ENCODE data around the gene ENOX1. TPM values are rescaled to one million over a fixed set of nuclear protein-coding genes. Genes with fewer than 3 reads are reported as not detected.

ENOX1 gene
- total RNA-seq, 1 experiment from 2014 or later, result 0.26 TPM

GRCh38 chr13:43353631-43354030, 433.1 kb downstream of the ENOX1 start:
- CTCF ChIA-PET, result no interaction called here
- H3K36me3 Mint-ChIP-seq, result no peaks in the 10 kb centered on the region
- POLR2A ChIA-PET, result no interaction called here

More at GRCh38 chr13:43353631-43354030, 433.1 kb downstream of the ENOX1 start:
- TF ChIP-seq ATF6 (CRISPR knock-in tag; IDR thresholded peaks at IDR 0.05) (no peak), PRDM15 (CRISPR knock-in tag; IDR thresholded peaks at IDR 0.05) (no peak), ZNF121 (CRISPR knock-in tag; IDR thresholded peaks at IDR 0.05) (no peak), EMX1 (CRISPR knock-in tag; IDR thresholded peaks at IDR 0.05) (no peak), GTF2I (CRISPR knock-in tag; conservative IDR thresholded peaks at IDR 0.05) (no peak), IRF1 (CRISPR knock-in tag; IDR thresholded peaks at IDR 0.05) (no peak), FOXP1 (CRISPR knock-in tag; IDR thresholded peaks at IDR 0.05; ENCODE audit: borderline replicate concordance) (no peak), GRHL2 (CRISPR knock-in tag; IDR thresholded peaks at IDR 0.05; ENCODE audit: insufficient replicate concordance, severe bottlenecking) (no peak), NFYB (CRISPR knock-in tag; conservative IDR thresholded peaks at IDR 0.05; ENCODE audit: low read depth) (no peak), ATF2 (CRISPR knock-in tag; IDR thresholded peaks at IDR 0.05; ENCODE audit: borderline replicate concordance, low read depth) (no peak), CBFB (CRISPR knock-in tag; IDR thresholded peaks at IDR 0.05; ENCODE audit: low read depth) (no peak), ZNF219 (CRISPR knock-in tag; IDR thresholded peaks at IDR 0.05; ENCODE audit: borderline replicate concordance) (no peak), AFF4 (CRISPR knock-in tag; IDR thresholded peaks at IDR 0.05; ENCODE audit: borderline replicate concordance) (no peak), ZNF263 (CRISPR knock-in tag; IDR thresholded peaks at IDR 0.05; ENCODE audit: low read depth) (no peak), ZNF396 (CRISPR knock-in tag; IDR thresholded peaks at IDR 0.05; ENCODE audit: borderline replicate concordance) (no peak), ESRRA (CRISPR knock-in tag; IDR thresholded peaks at IDR 0.05; ENCODE audit: borderline replicate concordance) (no peak), ZNF416 (CRISPR knock-in tag; IDR thresholded peaks at IDR 0.05) (no peak), USF1 (CRISPR knock-in tag; IDR thresholded peaks at IDR 0.05) (no peak), PRRX2 (CRISPR knock-in tag; IDR thresholded peaks at IDR 0.05) (no peak), CREB1 (CRISPR knock-in tag; IDR thresholded peaks at IDR 0.05) (no peak)
- ATAC-seq (no peak), DNase-seq (ENCODE audit: low spot score) (no peak)
- H3K27me3 Mint-ChIP-seq (ENCODE audit: low read depth), result no peaks in the 10 kb centered on the region; the same call in 1 of the 2 replicates
- no peak overlapping the region for H3K27ac Mint-ChIP-seq
- no peaks in the 10 kb centered on the region for H3K9me3 Mint-ChIP-seq
- no peak overlapping the region for H3K4me3 Mint-ChIP-seq
- peaks cover 33% of the 10 kb centered on the region for H3K4me1 Mint-ChIP-seq
